HEK293 (cell line): Measurements from ENCODE around the gene PTPRN2.
"Not testable (repeated sequence)": the region's sequence is repeated elsewhere in the genome, so short reads cannot be mapped to it uniquely, and the experiment has no call there.

ENCODE experiments used
- CTCF ChIA-PET: fragments of 350-600 bp; formaldehyde crosslinking; extraction: SDS; loops from one replicate; lab custom pipeline; 2021; ENCODE audit warnings: antibody characterized with exemption; lab: Yijun Ruan, JAX
- POLR2A ChIA-PET: fragments of 300-600 bp; formaldehyde crosslinking; extraction: SDS; loops from one replicate; lab custom pipeline; 2020; ENCODE audit warnings: antibody characterized with exemption, inconsistent platforms; lab: Yijun Ruan, JAX
- H3K27ac ChIP-seq: fragments of 200-500 bp; sonication (Bioruptor generic); 2 replicates; pipeline ENCODE4 v1.5.1; 2014; ENCODE audit warnings: low read depth, low read length, control low read depth, inconsistent platforms; ENCODE audit errors: extremely low read depth
- H3K36me3 ChIP-seq, 2 experiments: fragments of 200-500 bp in 1 of 2; sonication (Bioruptor generic) in 1 of 2; 1 replicate in 1 of 2; 2 replicates in 1 of 2; pipeline ENCODE4 v1.5.1; 2014 to 2017; ENCODE audit warnings: inconsistent platforms in 2 of 2, low read length in 2 of 2; ENCODE audit not compliant: control insufficient read depth in 2 of 2, insufficient read depth in 1 of 2
- H3K4me1 ChIP-seq: fragments of 200-500 bp; sonication (Bioruptor generic); 2 replicates; pipeline ENCODE4 v1.5.1; 2014; ENCODE audit warnings: mild to moderate bottlenecking, low read length, inconsistent platforms; ENCODE audit not compliant: control insufficient read depth, insufficient read depth
- H3K4me3 ChIP-seq: 2 replicates; pipeline ENCODE4 v1.5.1; 2011; ENCODE audit warnings: low read depth, mild to moderate bottlenecking, control low read depth, low read length, moderate library complexity
- H3K9me3 ChIP-seq: fragments of 200-500 bp; sonication (Bioruptor generic); 2 replicates; pipeline ENCODE4 v1.5.1; 2014; ENCODE audit warnings: low read depth, low read length, inconsistent platforms; ENCODE audit not compliant: control insufficient read depth, insufficient read depth
- GLI4 ChIP-seq: fragments of 450-650 bp; formaldehyde crosslinking; IDR thresholded peaks from 2 replicates; pipeline ENCODE4 v1.5.1; 2016; ENCODE audit warnings: missing biosample characterization, missing genetic modification characterization
- PRDM1 ChIP-seq: fragments of 450-650 bp; formaldehyde crosslinking; IDR thresholded peaks from 2 replicates; pipeline ENCODE4; 2016; ENCODE audit warnings: missing biosample characterization, missing genetic modification characterization
- SP3 ChIP-seq: fragments of 450-650 bp; formaldehyde crosslinking; IDR thresholded peaks from 2 replicates; pipeline ENCODE4 v1.5.1; 2016; ENCODE audit warnings: missing biosample characterization, missing genetic modification characterization
- TCF7L2 ChIP-seq: IDR thresholded peaks from 2 replicates; pipeline ENCODE4 v1.6.1; 2011; ENCODE audit warnings: low read depth, mild to moderate bottlenecking, inconsistent platforms, low read length, moderate library complexity, borderline replicate concordance
- TRIM28 ChIP-seq: IDR thresholded peaks from 2 replicates; pipeline ENCODE4 v1.6.1; 2011; ENCODE audit warnings: low read length, control low read depth, borderline replicate concordance
- ZBTB1 ChIP-seq: fragments of 450-650 bp; formaldehyde crosslinking; IDR thresholded peaks from 2 replicates; pipeline ENCODE4 v1.5.1; 2016; ENCODE audit warnings: missing biosample characterization, missing genetic modification characterization
- ZBTB49 ChIP-seq: fragments of 450-650 bp; formaldehyde crosslinking; IDR thresholded peaks from 2 replicates; pipeline ENCODE4 v1.5.1; 2016; ENCODE audit warnings: missing biosample characterization, missing genetic modification characterization, low read depth
- ZBTB6 ChIP-seq: fragments of 450-650 bp; formaldehyde crosslinking; IDR thresholded peaks from 2 replicates; pipeline ENCODE4 v1.5.1; 2017; ENCODE audit warnings: missing biosample characterization, missing genetic modification characterization
- ZFP41 ChIP-seq: fragments of 450-650 bp; formaldehyde crosslinking; IDR thresholded peaks from 2 replicates; pipeline ENCODE4 v1.5.1; 2016; ENCODE audit warnings: missing biosample characterization, missing genetic modification characterization, borderline replicate concordance
- ZNF280C ChIP-seq: fragments of 450-650 bp; formaldehyde crosslinking; IDR thresholded peaks from 2 replicates; pipeline ENCODE4 v1.5.1; 2016; ENCODE audit warnings: missing biosample characterization, missing genetic modification characterization
- ZNF335 ChIP-seq: fragments of 450-650 bp; formaldehyde crosslinking; conservative IDR thresholded peaks from 2 replicates; pipeline ENCODE4 v1.5.1; 2016; ENCODE audit warnings: missing biosample characterization, missing genetic modification characterization
- ZNF341 ChIP-seq: fragments of 450-650 bp; formaldehyde crosslinking; IDR thresholded peaks from 2 replicates; pipeline ENCODE4; 2016; ENCODE audit warnings: low read depth, missing biosample characterization, missing genetic modification characterization
- ZNF398 ChIP-seq: fragments of 450-650 bp; formaldehyde crosslinking; IDR thresholded peaks from 2 replicates; pipeline ENCODE4 v1.5.1; 2017; ENCODE audit warnings: missing biosample characterization, missing genetic modification characterization
- ZNF426 ChIP-seq: fragments of 450-650 bp; formaldehyde crosslinking; IDR thresholded peaks from 2 replicates; pipeline ENCODE4 v1.5.1; 2017; ENCODE audit warnings: missing biosample characterization, missing genetic modification characterization, mild to moderate bottlenecking, inconsistent platforms, moderate library complexity
- ZNF76 ChIP-seq: fragments of 450-650 bp; formaldehyde crosslinking; IDR thresholded peaks from 2 replicates; pipeline ENCODE4; 2016; ENCODE audit warnings: low read depth, missing biosample characterization, missing genetic modification characterization, borderline replicate concordance
- ZXDB ChIP-seq: fragments of 450-650 bp; formaldehyde crosslinking; IDR thresholded peaks from 2 replicates; pipeline ENCODE4 v1.5.1; 2016; ENCODE audit warnings: missing biosample characterization, missing genetic modification characterization

The PTPRN2 gene

GRCh38 chr7:158631574-158632195 is 44.1 kb upstream of the PTPRN2 start (continued):
- TF ChIP-seq ZBTB49 (tag by site-specific recombination) (no peak), ZNF341 (tag by site-specific recombination) (no peak), ZNF76 (tag by site-specific recombination) (no peak), ZFP41 (tag by site-specific recombination) (no peak), ZNF335 (tag by site-specific recombination) (no peak), ZNF398 (tag by site-specific recombination) (no peak), TCF7L2 (no peak), ZNF280C (tag by site-specific recombination) (no peak)

- CTCF ChIA-PET, H3K4me1 ChIP-seq, H3K9me3 ChIP-seq, POLR2A ChIA-PET, H3K4me3 ChIP-seq, H3K27ac ChIP-seq: not testable (repeated sequence)
- peaks cover 3 to 41% of the 10 kb centered on the region in 2 experiments; a peak in 2 of 3 replicates for H3K36me3 ChIP-seq
Measured at GRCh38 chr7:158626289-158626688, 38.7 kb upstream of the PTPRN2 start.

GRCh38 chr7:158623241-158623640 is 35.6 kb upstream of the PTPRN2 start:
- no peaks in the 10 kb centered on the region for H3K9me3 ChIP-seq
- H3K4me3 ChIP-seq: no peak overlapping the region
- no peaks in the 10 kb centered on the region for H3K4me1 ChIP-seq
- CTCF ChIA-PET: no interaction called here
- no peak overlapping the region for H3K27ac ChIP-seq
- POLR2A ChIA-PET: interaction anchor here (0.6 kb wide), 1 partner anchor 10 kb away, joined by 4 read pairs; no protein-coding TSS in a partner anchor
- TF ChIP-seq GLI4 (tag by site-specific recombination): no peak
- no peak for TF ChIP-seq PRDM1
- TF ChIP-seq ZXDB (tag by site-specific recombination): no peak
- TF ChIP-seq TRIM28: no peak
- no peak for TF ChIP-seq ZBTB1 (tag by site-specific recombination)
- TF ChIP-seq ZNF426 (tag by site-specific recombination): no peak
- TF ChIP-seq ZBTB6 (tag by site-specific recombination): no peak
- no peak for TF ChIP-seq SP3 (tag by site-specific recombination)
- H3K36me3 ChIP-seq: peaks cover 3 to 18% of the 10 kb centered on the region in 2 experiments; a peak in 2 of 3 replicates
